Thyroid gland (tissue), 4 donors: Measurements from ENCODE around the gene RNU6-1. TPM values are rescaled to one million over a fixed set of nuclear protein-coding genes. Genes with fewer than 3 reads are reported as not detected.

ENCODE experiments used
- DNase-seq, 2 donors: peaks; one replicate each; pipeline ENCODE4 v3.0.0-alpha.2; 2019
- H3K27ac ChIP-seq, 3 donors: fragments of 200-600 bp; sonication (generic); 1 replicate in 2 of 3; 2 replicates in 1 of 3; pipeline ENCODE4 v1.5.1; 2016 to 2019; ENCODE audit warnings: mild to moderate bottlenecking in 1 of 3, moderate library complexity in 1 of 3
- H3K27me3 ChIP-seq: fragments of 200-600 bp; sonication (generic); one replicate; pipeline ENCODE4 v1.5.1; 2019
- H3K36me3 ChIP-seq, 2 donors: fragments of 200-600 bp; sonication (generic); one replicate each; pipeline ENCODE4 v1.5.1; 2016 to 2019
- H3K4me1 ChIP-seq, 2 donors: fragments of 200-600 bp; sonication (generic); one replicate each; pipeline ENCODE4 v1.5.1; 2017 to 2019
- H3K4me3 ChIP-seq, 3 donors: fragments of 200-600 bp; sonication (generic); replicated peaks in 1 of 3; 1 replicate in 2 of 3; 2 replicates in 1 of 3; pipeline ENCODE4 v1.5.1; 2016; ENCODE audit warnings: mild to moderate bottlenecking in 1 of 3
- H3K9me3 ChIP-seq: fragments of 200-600 bp; sonication (generic); one replicate; pipeline ENCODE4 v1.5.1; 2017
- POLR2A ChIP-seq, 2 donors: fragments of 450-650 bp; IDR thresholded peaks; one replicate each; pipeline ENCODE4 v1.6.1; 2017; ENCODE audit warnings: antibody characterized with exemption in 2 of 2, mild to moderate bottlenecking in 2 of 2, moderate library complexity in 1 of 2
- WGBS, 2 donors: methylation state at CpG; one replicate each; pipeline ENCODE4 v1.1.5; 2017; 5-methylcytosine and 5-hydroxymethylcytosine counted together
- intact Hi-C: fragments of 100-400 bp; cut with DNase I; formaldehyde crosslinking; loops from one replicate; pipeline ENCODE4 v1.15.1; 2023
- total RNA-seq, 4 donors: library from RNA; depleted of rRNA; stranded (reverse); fragments of >200 nt; gene quantifications; one replicate each; pipeline ENCODE4 v1.2.3, GENCODE V29; 2016
- TF ChIP-seq, protein P1 (sequence below), 6 experiments: fragments of 200-600 bp in 3 of 6; fragments of 450-650 bp in 3 of 6; sonication (generic) in 3 of 6; IDR thresholded peaks; one replicate each; pipeline ENCODE4 v1.5.1; 2016 to 2019; ENCODE audit warnings: antibody characterized with exemption in 6 of 6, mild to moderate bottlenecking in 2 of 6, inconsistent platforms in 1 of 6, moderate library complexity in 1 of 6

Gene RNU6-1
- total RNA-seq, 4 donors from 2014 or later, result not detected

DNA sequence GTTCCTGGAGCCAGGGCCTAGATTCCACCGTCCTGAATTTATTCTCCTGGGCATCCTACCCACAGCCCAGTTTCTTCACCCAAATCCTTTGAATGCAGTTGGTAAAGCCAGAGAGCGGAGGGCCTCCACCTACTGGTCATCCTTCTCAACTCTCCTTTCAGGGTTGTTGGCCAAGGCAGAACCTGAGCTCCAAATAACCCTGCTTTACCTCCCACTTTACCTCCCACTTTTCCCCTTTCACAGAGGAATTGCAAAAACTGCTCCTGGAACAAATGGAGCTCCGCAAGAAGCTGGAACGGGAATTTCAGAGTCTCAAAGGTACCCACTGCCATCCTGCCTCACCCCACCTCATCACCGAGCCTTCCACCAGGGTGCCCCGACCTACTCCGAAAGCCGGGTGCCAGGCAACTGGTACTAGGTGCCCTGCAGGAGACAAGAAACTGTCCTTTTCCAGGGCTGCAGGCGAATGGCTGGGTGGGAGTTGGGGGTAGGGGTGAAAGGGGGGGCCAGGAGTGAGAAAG is 7.8 kb downstream of the RNU6-1 start:
- intact Hi-C loops, result no loop called here
- H3K27me3 ChIP-seq, result peaks cover 45% of the 10 kb centered on the region
- TF ChIP-seq, protein P1, sequence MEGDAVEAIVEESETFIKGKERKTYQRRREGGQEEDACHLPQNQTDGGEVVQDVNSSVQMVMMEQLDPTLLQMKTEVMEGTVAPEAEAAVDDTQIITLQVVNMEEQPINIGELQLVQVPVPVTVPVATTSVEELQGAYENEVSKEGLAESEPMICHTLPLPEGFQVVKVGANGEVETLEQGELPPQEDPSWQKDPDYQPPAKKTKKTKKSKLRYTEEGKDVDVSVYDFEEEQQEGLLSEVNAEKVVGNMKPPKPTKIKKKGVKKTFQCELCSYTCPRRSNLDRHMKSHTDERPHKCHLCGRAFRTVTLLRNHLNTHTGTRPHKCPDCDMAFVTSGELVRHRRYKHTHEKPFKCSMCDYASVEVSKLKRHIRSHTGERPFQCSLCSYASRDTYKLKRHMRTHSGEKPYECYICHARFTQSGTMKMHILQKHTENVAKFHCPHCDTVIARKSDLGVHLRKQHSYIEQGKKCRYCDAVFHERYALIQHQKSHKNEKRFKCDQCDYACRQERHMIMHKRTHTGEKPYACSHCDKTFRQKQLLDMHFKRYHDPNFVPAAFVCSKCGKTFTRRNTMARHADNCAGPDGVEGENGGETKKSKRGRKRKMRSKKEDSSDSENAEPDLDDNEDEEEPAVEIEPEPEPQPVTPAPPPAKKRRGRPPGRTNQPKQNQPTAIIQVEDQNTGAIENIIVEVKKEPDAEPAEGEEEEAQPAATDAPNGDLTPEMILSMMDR (IDR thresholded peaks at IDR 0.05), result peak in 3 of 6 experiments; percentile 7 to 42 (median 26)
- no peak for TF ChIP-seq POLR2A (IDR thresholded peaks at IDR 0.05)
- no peak overlapping the region for H3K27ac ChIP-seq
- no peak overlapping the region for H3K4me3 ChIP-seq
- H3K9me3 ChIP-seq, result no peaks in the 10 kb centered on the region
- peak in 1 of 2 donors; percentile 33 for DNase-seq
- WGBS, 2 donors, result 26 to 29% methylated on average over 9 of the region's 9 CpGs
- no peaks in the 10 kb centered on the region for H3K36me3 ChIP-seq
- peaks cover 46 to 71% of the 10 kb centered on the region in 2 donors for H3K4me1 ChIP-seq

DNA sequence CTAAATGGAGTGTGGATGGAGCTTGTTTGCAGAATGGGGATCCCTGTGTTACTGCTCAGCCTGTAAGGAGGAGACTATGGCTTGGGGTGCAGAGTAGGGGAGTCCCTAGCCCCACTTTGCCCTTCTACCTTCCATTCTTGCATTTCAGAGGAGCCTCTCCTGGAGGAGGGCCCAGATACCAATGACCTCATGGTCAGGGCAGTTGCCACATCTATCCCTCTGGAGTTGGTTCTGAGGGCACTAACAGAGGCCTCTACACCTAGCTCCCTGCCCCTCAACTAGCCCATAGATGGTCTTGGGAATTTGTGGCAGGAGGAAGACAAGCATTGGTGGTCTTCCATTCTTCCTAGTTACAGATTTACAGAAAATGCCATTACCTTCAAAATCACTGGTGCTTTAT is 8.5 kb downstream of the RNU6-1 start:
- TF ChIP-seq POLR2A (IDR thresholded peaks at IDR 0.05), result no peak
- TF ChIP-seq, protein P1 (IDR thresholded peaks at IDR 0.05), result no peak
- Histone ChIP-seq H3K9me3 (no peaks in the 10 kb centered on the region), H3K4me1 (peaks cover 46 to 74% of the 10 kb centered on the region in 2 donors), H3K4me3 (no peak overlapping the region), H3K27ac (no peak overlapping the region), H3K36me3 (no peaks in the 10 kb centered on the region), H3K27me3 (peaks cover 45% of the 10 kb centered on the region)
- intact Hi-C loops, result no loop called here
- no peak for DNase-seq

DNA sequence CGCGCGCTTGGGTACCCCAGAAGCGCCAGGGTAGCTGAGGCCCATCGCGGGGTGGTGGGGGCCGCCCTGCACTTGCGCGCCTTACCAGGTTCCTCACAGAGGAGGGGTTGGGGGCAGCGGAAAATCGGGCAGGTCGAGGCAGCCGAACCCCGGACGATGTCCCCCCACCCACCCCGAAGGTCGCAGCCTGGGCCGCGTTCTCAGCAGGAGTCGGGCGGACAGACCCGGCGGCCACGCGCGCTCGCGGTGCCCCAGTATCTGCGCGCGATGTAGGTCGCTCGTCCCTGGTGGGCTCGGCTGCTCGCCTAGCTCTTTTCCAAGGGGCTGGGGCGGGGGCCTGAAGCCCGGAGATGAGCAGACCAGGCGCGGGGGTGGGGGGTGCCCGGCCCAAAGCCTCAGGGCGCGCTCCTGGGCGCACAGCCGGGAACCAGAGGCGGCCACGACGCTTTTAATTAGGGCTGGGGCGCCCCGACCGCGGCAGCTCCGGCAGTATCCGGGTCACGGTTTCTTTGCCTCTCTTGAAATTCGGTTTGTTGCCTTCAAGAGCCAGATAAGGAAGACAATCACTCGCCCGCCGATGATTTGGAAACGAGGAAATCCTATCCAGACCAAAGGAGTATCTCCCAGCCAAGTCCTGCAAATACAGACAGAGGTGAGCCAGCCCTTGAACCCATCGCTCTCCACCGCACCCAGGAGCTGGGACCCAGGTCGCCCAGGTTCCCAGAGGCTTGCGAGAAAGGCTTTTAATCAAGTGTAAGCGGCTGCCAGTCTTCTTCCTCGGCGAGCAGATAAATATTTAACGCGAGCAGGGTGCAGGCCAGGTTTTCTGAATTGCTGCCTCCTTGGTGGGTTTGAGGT is 10.0 kb downstream of the RNU6-1 start:
- no peak overlapping the region for H3K27ac ChIP-seq
- intact Hi-C loops, result no loop called here

DNA sequence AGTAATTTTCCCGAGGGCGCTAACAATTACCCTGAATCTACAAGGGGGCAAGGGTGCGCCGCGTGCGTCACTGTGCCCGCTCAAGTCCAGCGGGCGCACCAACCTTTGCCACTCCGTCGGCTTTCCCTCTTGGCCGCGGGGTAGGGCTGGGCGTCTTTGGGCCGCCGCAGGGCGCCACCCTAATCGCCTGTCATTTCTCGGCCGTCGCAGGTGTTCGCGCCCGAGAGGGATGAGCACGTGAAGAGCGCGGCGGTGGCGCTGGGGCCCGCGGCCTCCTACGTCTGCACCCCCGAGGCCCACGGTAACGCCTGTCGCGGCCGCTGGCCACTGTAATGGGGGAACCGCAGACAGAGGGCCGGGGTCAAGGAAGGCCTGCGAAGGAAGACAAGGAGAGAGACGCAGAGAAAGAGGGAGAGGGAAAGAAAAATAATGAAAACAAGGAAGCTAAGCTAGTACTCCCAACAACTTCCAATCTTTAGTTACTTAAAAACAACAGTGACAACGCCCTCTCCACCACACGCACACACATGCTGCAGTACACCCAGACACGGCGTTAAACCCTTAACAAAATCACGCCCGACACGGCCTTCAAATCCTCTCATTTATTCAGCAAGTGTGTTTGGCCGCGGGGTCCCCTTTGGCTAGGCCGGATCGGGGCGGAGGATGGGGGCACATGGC is 10.7 kb downstream of the RNU6-1 start:
- 6 to 7% methylated on average over 36 to 46 of the region's 54 CpGs for WGBS, 2 donors
- TF ChIP-seq, protein P1 (IDR thresholded peaks at IDR 0.05), result no peak
- TF ChIP-seq POLR2A (IDR thresholded peaks at IDR 0.05), result no peak
- no peak overlapping the region for H3K4me3 ChIP-seq
- no peak overlapping the region for H3K27ac ChIP-seq
- peaks cover 39 to 71% of the 10 kb centered on the region in 2 donors for H3K4me1 ChIP-seq
- no peak for DNase-seq
- H3K36me3 ChIP-seq, result no peaks in the 10 kb centered on the region
- no peaks in the 10 kb centered on the region for H3K9me3 ChIP-seq
- intact Hi-C loops, result no loop called here
- H3K27me3 ChIP-seq, result peaks cover 57% of the 10 kb centered on the region

More for the DNA sequence above, 10.0 kb downstream of the RNU6-1 start:
- H3K36me3 ChIP-seq, result no peaks in the 10 kb centered on the region
- no peaks in the 10 kb centered on the region for H3K9me3 ChIP-seq
- 15 to 32% methylated on average over 15 to 26 of the region's 68 CpGs for WGBS, 2 donors
- TF ChIP-seq, protein P1 (IDR thresholded peaks at IDR 0.05), result no peak
- no peak for TF ChIP-seq POLR2A (IDR thresholded peaks at IDR 0.05)
- H3K27me3 ChIP-seq, result peaks cover 57% of the 10 kb centered on the region
- H3K4me1 ChIP-seq, result peaks cover 45 to 75% of the 10 kb centered on the region in 2 donors
- DNase-seq, result no peak
- H3K4me3 ChIP-seq, result no peak overlapping the region
